Effector memory CD8-positive, alpha-beta T cell (primary cell): ENCODE results near the gene GATD1.

Source experiments
- ATAC-seq: fragments of 150-1000 bp; cut with Tn5 transposase; replicated peaks from 2 replicates; pipeline ENCODE4 v1.10.0; 2021; ENCODE audit warnings: mild to moderate bottlenecking, moderate library complexity
- DNase-seq, 3 experiments: peaks; one replicate each; pipeline ENCODE4 v3.0.0; 2021
- H3K27ac Mint-ChIP-seq, 2 donors: one replicate each; pipeline ENCODE4 v1.8.0; 2022; ENCODE audit warnings: mild to moderate bottlenecking in 2 of 2, mixed read lengths in 2 of 2, moderate library complexity in 2 of 2
- H3K27me3 Mint-ChIP-seq, 2 donors: one replicate each; pipeline ENCODE4 v1.8.0; 2022; ENCODE audit warnings: mixed read lengths in 2 of 2
- H3K36me3 Mint-ChIP-seq: one replicate; pipeline ENCODE4 v1.8.0; 2022; ENCODE audit warnings: mild to moderate bottlenecking, moderate library complexity, mixed read lengths; ENCODE audit not compliant: insufficient read depth
- H3K4me1 Mint-ChIP-seq, 2 donors: one replicate each; pipeline ENCODE4 v1.8.0; 2022; ENCODE audit warnings: low read depth in 2 of 2, mixed read lengths in 2 of 2
- H3K4me3 Mint-ChIP-seq, 2 donors: one replicate each; pipeline ENCODE4 v1.8.0; 2022; ENCODE audit warnings: mild to moderate bottlenecking in 2 of 2, mixed read lengths in 2 of 2, moderate library complexity in 2 of 2
- H3K9me3 Mint-ChIP-seq, 2 donors: one replicate each; pipeline ENCODE4 v1.8.0; 2022; ENCODE audit warnings: mixed read lengths in 2 of 2

Gene GATD1

DNA sequence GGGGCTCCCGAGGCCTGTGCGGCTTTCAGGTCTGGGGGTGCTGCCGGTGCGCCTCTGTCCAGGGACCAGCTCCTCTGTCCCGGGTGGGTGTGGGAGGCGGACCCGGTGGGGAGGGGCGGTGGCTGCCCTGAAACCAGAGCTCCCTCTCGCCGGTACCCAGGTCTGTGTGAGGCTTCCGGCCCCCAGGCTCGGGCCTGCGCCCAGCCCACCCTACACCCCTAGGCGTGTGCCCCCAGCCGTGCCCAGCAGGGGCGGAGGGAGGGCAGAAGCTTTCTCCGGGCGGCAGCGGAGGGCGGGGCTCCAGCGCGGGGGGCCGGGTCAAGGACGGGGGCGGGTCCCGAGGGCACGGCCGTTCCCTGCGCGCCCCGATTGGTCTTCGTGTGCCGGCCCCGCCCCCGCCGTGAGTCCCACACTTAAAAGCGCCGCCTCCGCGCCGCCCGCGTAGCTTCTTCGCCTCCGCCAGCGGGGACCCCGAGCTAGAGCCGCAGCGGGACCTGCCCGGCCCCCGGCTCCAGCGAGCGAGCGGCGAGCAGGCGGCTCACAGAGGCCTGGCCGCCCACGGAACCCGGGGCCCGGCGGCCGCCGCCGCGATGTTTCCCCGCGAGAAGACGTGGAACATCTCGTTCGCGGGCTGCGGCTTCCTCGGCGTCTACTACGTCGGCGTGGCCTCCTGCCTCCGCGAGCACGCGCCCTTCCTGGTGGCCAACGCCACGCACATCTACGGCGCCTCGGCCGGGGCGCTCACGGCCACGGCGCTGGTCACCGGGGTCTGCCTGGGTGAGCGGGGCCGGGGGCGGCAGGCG is 42.0 kb upstream of the GATD1 start:
- no peaks in the 10 kb centered on the region for H3K9me3 Mint-ChIP-seq
- peak overlapping the region; percentile 83 to 86 for H3K4me3 Mint-ChIP-seq
- DNase-seq = peak; percentile 89 to 90 (median 90)
- H3K4me1 Mint-ChIP-seq = peaks cover 5 to 11% of the 10 kb centered on the region in 2 donors
- ATAC-seq = peak; percentile 71
- H3K36me3 Mint-ChIP-seq = peaks cover 40% of the 10 kb centered on the region
- H3K27ac Mint-ChIP-seq = peak overlapping the region; percentile 80 to 89
- no peaks in the 10 kb centered on the region for H3K27me3 Mint-ChIP-seq

DNA sequence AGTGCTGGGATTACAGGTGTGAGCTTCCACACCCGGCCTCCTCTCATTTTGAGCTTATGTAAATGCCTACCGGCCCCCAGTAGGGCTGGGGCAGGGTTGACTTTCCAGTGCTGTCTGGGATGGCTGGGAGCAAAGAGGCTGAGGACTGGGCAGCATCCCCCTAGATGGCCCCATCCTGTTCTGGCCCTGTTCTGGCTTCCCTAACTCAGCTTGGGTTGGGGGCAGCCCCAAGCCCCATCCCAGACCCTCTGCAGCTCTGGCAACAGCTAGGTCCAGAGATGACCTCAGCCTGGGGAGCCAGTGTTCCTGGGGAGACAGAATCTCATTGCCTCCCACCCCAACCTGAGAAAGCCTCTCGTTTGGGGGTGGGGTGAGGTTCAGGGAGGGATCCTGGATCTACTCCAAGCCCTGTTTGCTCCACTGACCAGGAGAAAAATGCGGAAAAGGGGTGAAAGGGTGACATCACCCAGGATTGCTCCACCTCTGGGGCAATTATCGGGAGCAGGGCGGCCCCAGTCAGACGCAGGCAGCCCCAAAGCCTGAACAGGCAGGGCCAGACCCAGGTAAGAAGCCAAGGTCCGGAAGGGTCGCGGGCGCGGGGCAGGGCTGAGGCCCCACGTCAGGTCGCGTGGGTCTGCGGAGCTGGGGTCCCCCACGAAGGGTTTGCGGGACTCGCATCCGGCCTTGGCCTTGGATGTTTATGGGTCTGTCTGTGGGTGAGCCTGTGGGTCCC is 41.3 kb upstream of the GATD1 start, which contains the start of gene PNPLA2:
TSS of gene PNPLA2 (plus strand) at position 519 of the 733 bp plus-strand sequence. CDS start 805 bp downstream, outside the sequence.
- ATAC-seq (no peak), DNase-seq (no peak)
- Mint-ChIP-seq H3K36me3 (peaks cover 40% of the 10 kb centered on the region), H3K4me3 (peak within 1 kb of the TSS; percentile 83 to 86), H3K4me1 (peaks cover 5 to 11% of the 10 kb centered on the region in 2 donors), H3K27me3 (no peaks in the 10 kb centered on the region), H3K9me3 (no peaks in the 10 kb centered on the region), H3K27ac (peak within 1 kb of the TSS; percentile 80 to 89)

DNA sequence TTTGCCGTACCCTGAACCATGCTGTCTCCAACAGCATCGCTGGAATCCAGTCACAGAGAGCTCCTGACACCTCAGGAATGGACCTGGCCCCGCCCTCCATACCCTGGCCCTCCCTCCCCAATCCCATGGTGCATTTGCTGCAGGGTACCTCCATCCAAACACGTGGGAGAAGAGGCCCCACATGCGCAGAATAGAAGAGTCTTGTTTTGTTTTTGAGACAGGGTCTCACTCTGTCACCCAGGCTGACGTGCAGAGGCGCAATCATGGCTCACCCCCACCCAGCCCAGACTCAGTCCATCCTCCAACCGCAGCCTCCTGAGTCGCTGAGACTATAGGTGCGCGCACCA is 39.1 kb upstream of the GATD1 start:
- no peak overlapping the region for H3K4me3 Mint-ChIP-seq
- DNase-seq (no peak), ATAC-seq (no peak)
- peaks cover 12 to 19% of the 10 kb centered on the region in 2 donors for H3K4me1 Mint-ChIP-seq
- H3K36me3 Mint-ChIP-seq = peaks cover 34% of the 10 kb centered on the region
- no peak overlapping the region for H3K27ac Mint-ChIP-seq
- H3K27me3 Mint-ChIP-seq = no peaks in the 10 kb centered on the region
- H3K9me3 Mint-ChIP-seq = no peaks in the 10 kb centered on the region

DNA sequence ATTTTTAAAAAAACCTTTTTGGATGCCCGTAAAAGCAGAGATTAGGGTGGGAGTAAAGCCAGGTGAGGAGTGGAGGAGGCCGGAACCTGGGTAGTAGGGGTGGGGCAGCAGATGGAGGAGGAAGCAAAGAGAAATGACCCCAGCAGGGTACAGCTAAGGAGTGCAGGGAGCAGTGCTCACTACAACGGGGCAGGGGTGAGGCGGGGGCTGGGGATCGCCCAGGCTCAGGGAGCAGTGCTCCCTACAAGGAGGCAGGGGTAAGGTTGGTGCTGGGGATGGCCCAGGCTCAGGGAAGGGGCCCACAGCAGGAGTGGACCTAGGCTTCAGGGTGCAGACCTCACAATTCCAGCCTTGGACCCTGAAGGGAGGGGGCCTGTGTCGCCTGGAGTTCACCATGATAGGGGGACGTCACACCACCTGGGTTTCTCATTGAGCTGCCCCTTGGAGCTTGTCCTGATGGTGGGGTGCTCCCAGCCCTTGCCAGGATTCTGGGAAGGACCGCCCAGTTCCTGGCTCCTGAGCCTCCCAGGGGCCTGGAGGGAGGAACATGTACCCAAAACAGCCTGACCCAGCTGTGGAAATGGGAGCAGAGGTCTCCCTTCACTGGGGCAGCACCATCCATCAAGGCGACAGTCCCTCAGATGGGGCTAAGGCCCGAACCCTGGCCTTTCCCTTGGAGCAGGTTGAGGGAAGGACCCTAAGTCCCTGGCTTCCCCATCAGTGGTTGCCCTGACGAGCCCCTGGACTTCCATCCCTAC is 38.6 kb upstream of the GATD1 start:
- Mint-ChIP-seq H3K9me3 (no peaks in the 10 kb centered on the region), H3K36me3 (peaks cover 34% of the 10 kb centered on the region), H3K27me3 (no peaks in the 10 kb centered on the region), H3K4me3 (no peak overlapping the region), H3K27ac (no peak overlapping the region), H3K4me1 (peaks cover 14 to 19% of the 10 kb centered on the region in 2 donors)
- DNase-seq = no peak
- ATAC-seq = no peak

DNA sequence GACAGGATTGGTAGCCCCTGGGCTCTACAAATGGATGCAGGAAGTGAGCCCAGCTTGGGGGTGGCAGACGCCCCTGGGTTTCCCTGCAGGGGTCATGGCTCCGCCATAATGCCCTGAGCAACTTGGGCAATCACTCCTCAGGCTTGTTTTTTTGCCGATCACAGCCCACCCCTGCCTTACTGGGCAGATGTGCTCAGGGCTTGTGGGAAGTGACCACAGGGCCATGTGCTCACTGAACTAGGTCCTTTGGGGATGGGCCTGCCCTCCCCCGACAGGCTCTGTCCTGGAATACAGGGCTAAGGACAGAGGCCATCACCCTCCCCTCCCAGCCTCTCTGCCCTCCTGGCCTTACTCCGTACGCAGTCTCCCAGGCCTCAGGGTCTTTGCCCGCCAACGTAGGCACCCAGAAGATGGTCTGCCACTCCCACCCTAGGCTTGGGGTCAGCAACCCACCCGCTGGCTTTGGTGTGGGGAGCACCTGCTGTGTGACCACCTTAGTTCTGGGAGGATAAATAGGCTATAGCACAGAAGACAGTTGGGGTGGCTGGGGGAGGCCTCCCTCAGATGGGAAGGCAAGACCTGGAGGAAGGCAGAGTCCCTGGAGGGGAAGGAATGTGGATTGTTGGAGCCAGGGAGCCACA is 36.3 kb upstream of the GATD1 start:
- DNase-seq (no peak), ATAC-seq (no peak)
- H3K36me3 Mint-ChIP-seq = peaks cover 37% of the 10 kb centered on the region
- H3K9me3 Mint-ChIP-seq = no peaks in the 10 kb centered on the region
- H3K4me1 Mint-ChIP-seq = peaks cover 24 to 27% of the 10 kb centered on the region in 2 donors
- no peaks in the 10 kb centered on the region for H3K27me3 Mint-ChIP-seq
- H3K4me3 Mint-ChIP-seq = no peak overlapping the region
- no peak overlapping the region for H3K27ac Mint-ChIP-seq

DNA sequence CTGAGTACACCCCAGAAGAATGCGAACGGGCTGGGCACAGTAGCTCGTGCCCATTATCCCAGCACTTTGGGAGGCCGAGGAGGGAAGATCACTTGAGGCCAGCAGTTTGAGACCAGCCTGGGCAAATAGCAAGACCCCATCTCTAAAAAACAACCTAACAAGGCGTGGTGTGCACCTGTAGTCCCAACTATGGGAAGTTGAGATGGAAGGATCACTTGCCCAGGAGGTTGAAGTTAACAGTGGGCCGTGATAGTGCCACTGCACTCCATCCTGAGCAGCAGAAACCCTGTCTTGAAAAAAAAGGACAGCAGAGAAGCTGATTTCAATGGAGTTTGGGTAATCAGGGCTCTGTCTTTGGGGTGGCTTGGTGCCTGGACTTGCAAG is 35.8 kb upstream of the GATD1 start:
- Mint-ChIP-seq H3K27me3 (no peaks in the 10 kb centered on the region), H3K4me1 (peaks cover 26 to 29% of the 10 kb centered on the region in 2 donors), H3K9me3 (no peaks in the 10 kb centered on the region), H3K36me3 (peaks cover 37% of the 10 kb centered on the region), H3K4me3 (no peak overlapping the region), H3K27ac (peak overlapping the region in 1 of 2 donors; percentile 49)
- no peak for DNase-seq
- ATAC-seq = no peak

DNA sequence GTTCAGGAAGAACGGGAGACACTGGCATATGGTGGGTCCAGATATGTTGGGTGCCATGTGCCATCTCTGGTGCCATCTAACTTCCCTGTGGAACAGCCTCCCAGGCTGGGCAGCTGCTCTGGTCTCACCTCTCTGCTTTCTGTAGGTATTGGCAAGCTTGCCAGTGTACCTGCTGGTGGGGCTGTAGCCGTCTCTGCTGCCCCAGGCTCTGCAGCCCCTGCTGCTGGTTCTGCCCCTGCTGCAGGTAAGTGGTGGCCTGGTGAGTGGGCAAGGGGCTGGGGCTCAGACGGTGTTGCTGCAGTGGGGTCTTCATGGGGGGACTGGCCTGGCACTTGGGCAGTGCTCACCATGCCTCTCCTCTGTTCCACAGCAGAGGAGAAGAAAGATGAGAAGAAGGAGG is 35.1 kb upstream of the GATD1 start:
- Mint-ChIP-seq H3K4me1 (peaks cover 30 to 32% of the 10 kb centered on the region in 2 donors), H3K27me3 (no peaks in the 10 kb centered on the region), H3K9me3 (no peaks in the 10 kb centered on the region), H3K4me3 (no peak overlapping the region), H3K27ac (peak overlapping the region in 1 of 2 donors; percentile 97), H3K36me3 (peaks cover 37% of the 10 kb centered on the region)
- DNase-seq = no peak
- ATAC-seq = no peak

DNA sequence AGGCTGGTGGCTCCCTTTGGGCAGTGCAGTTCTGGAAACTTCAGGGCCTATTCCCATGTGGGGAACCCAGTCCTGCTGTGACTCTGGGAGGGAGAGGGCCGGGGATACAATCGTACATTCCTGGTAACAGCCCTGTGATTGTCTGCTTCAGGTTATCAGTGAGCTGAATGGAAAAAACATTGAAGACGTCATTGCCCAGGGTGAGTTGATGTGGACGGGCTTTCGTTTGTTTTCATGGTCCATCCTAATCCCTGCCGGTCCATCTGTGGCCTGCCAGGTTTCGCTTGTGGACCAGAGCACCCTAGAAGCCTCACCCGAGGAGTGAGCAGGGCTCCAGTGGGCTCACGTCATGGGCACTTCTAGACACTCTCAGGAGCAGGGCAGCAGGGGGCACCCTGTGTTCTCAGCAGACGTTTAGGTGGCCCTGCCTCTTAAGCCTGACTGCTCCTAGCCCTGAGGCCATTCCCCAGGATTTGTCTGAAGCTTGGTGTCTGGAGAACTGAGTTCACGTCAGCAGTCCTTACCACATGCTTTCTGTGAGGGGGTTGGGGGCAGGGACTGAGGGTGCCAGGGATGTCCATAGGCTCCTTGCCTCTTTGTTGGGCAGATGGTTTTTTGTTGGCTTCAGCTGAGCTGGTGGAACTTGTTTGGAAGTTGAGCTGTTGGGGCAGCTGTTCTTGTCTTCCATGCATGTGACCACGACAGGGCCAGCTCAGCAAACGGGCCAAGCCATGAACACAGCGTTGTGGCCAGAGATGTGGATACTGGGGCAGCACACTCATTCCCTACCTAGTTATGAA is 34.4 kb upstream of the GATD1 start:
- peak overlapping the region; percentile 89 to 90 for H3K4me3 Mint-ChIP-seq
- peak overlapping the region; percentile 94 to 97 for H3K27ac Mint-ChIP-seq
- H3K4me1 Mint-ChIP-seq = peaks cover 30 to 32% of the 10 kb centered on the region in 2 donors
- H3K27me3 Mint-ChIP-seq = no peaks in the 10 kb centered on the region
- ATAC-seq (no peak), DNase-seq (no peak)
- H3K36me3 Mint-ChIP-seq = peaks cover 37% of the 10 kb centered on the region
- H3K9me3 Mint-ChIP-seq = no peaks in the 10 kb centered on the region

DNA sequence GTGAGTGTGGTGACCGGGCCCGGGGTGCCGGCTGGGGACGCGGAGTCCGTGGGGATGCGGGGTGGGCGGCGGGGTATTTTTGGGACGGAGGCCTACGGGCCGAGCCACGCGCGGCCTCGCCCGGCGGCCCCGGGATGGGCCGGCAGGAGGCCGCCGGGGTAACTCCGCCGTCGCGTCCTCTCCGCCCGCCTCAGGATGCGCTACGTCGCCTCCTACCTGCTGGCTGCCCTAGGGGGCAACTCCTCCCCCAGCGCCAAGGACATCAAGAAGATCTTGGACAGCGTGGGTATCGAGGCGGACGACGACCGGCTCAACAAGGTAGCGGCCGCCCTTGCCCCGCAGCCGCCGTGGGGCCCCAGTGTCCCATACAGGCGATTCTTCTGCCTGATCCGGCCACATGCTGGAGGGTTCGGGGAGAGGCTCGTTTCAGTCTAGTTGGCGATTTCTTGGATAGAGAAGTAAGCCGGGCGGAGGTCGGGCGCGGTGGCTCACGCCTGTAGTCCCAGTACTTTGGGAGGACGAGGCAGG is 32.8 kb upstream of the GATD1 start:
- peak; percentile 25 for ATAC-seq

DNA sequence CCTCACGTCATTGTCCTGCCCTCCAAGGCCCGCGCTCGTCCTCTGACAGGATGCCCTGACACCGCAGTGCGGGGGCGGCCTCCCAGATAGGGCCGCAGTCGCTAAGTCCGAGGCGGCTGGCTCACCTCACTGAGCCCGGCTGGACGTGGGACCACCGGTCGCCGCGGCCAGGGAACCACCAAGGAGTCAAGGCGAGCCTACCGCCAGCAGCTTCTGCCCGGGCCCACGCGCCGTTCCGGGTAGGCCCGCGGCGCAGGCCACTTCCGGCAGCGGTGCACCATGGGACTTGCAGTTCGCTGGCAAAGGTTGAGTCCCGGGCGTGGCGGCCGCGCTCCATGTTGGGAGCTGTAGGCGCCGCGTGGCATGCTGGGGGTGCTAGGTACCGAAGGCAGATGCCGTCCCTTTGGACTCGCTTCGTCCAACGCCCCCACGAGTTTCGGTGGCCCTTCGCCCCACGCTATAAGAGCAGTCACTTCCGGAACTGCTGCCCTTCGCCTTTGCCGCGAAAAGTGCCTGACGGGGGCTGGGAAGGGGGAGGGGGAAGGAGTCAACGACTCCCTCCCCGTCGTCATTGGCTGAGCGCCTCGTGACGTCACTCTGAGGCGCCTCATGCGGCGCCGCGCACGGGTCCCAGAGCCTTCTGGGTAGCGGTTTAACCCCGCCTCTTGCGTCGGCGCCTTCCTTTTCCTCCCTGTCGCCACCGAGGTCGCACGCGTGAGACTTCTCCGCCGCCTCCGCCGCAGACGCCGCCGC is 32.2 kb upstream of the GATD1 start, which contains the start of gene RPLP2:
TSS of gene RPLP2 (plus strand) at position 681 of the 753 bp plus-strand sequence. CDS start 268 bp downstream, outside the sequence.
- peak; percentile 82 for ATAC-seq
- Mint-ChIP-seq H3K36me3 (peaks cover 33% of the 10 kb centered on the region), H3K9me3 (no peaks in the 10 kb centered on the region), H3K27ac (peak within 1 kb of the TSS; percentile 94 to 97), H3K4me1 (peaks cover 30 to 34% of the 10 kb centered on the region in 2 donors), H3K27me3 (no peaks in the 10 kb centered on the region), H3K4me3 (peak within 1 kb of the TSS; percentile 89 to 90)
- peak; percentile 96 to 99 (median 98) for DNase-seq

More for the DNA sequence above, 32.8 kb upstream of the GATD1 start:
- H3K36me3 Mint-ChIP-seq = peaks cover 37% of the 10 kb centered on the region
- no peaks in the 10 kb centered on the region for H3K9me3 Mint-ChIP-seq
- H3K4me1 Mint-ChIP-seq = peaks cover 30 to 32% of the 10 kb centered on the region in 2 donors
- DNase-seq = no peak
- H3K4me3 Mint-ChIP-seq = peak overlapping the region; percentile 89 to 90
- H3K27me3 Mint-ChIP-seq = no peaks in the 10 kb centered on the region
- H3K27ac Mint-ChIP-seq = peak overlapping the region; percentile 94 to 97

DNA sequence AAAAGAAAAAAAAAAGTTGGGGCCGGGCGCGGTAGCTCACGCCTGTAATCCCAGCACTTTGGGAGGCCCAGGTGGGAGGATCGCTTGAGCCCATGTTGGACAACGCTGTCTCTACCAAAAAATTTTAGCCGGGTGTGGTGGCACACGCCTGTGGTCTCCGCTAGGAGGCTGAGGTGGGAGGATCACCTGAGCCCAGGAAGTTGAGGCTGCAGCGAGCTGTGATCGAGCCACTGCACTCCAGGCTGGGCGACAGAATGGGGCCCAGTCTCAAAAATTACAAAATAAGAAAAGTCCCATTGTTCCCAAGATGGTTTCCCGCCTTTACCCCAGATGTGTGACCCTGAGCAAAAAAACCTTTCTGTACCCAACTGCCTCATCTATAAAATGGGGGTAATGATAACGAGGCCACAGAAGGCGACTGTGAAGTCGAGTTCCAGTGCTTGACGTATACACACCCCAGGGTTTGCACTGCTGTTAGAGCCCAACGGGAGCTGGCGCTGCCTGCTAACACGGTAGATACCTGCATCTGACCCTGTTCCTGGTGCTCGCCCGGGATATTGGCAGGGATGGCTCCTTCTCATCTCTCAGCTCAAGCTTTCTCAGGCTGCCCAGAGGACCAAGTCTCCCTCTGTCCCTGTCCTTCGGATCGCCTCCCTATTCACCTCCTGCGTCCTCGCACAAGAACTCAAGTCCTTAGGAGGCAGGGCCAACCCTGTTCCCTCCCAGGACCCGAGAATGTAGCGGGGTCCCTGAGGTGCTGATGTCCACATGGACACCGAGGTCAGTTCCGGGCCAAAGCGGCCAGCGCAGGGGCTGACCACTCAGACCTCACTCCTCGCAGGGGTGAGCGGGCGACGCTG is 31.4 kb upstream of the GATD1 start:
- Mint-ChIP-seq H3K4me1 (peaks cover 33 to 36% of the 10 kb centered on the region in 2 donors), H3K27me3 (no peaks in the 10 kb centered on the region), H3K4me3 (peak overlapping the region; percentile 89 to 90), H3K9me3 (no peaks in the 10 kb centered on the region), H3K27ac (peak overlapping the region; percentile 94 to 97), H3K36me3 (peaks cover 25% of the 10 kb centered on the region)
- ATAC-seq = no peak
- peak in 2 of 3 experiments; percentile 34 to 36 for DNase-seq
